Thymus (tissue), 11 donors: ENCODE results near the gene YIF1B. TPM values are rescaled to one million over a fixed set of nuclear protein-coding genes. Genes with fewer than 3 reads are reported as not detected.
"Not testable (repeated sequence)": the region's sequence is repeated elsewhere in the genome, so short reads cannot be mapped to it uniquely, and the experiment has no call there.

ENCODE experiments used
- DNase-seq, 9 donors: peaks; one replicate each; pipeline ENCODE4 v3.0.0-alpha.2; 2013; ENCODE audit warnings: low spot score in 9 of 9, low read depth in 6 of 9, missing footprints in 1 of 9
- H3K27ac ChIP-seq, 2 donors: one replicate each; pipeline ENCODE4 v1.5.1; 2013; ENCODE audit warnings: control low read depth in 1 of 2, low read depth in 1 of 2, low read length in 1 of 2, mild to moderate bottlenecking in 1 of 2, moderate library complexity in 1 of 2
- H3K27me3 ChIP-seq, 2 donors: one replicate each; pipeline ENCODE4 v1.5.1; 2013; ENCODE audit warnings: low read length in 1 of 2; ENCODE audit not compliant: control insufficient read depth in 2 of 2, insufficient read depth in 1 of 2
- H3K36me3 ChIP-seq, 2 donors: one replicate each; pipeline ENCODE4 v1.5.1; 2013; ENCODE audit warnings: low read length in 1 of 2, mild to moderate bottlenecking in 1 of 2, moderate library complexity in 1 of 2; ENCODE audit not compliant: control insufficient read depth in 2 of 2, insufficient read depth in 2 of 2
- H3K4me1 ChIP-seq, 2 donors: one replicate each; pipeline ENCODE4 v1.5.1; 2013; ENCODE audit warnings: low read length in 2 of 2; ENCODE audit not compliant: control insufficient read depth in 2 of 2, insufficient read depth in 2 of 2
- H3K4me3 ChIP-seq, 2 donors: one replicate each; pipeline ENCODE4 v1.5.1; 2013; ENCODE audit warnings: low read length in 2 of 2, control low read depth in 1 of 2, mild to moderate bottlenecking in 1 of 2
- H3K9me3 ChIP-seq, 2 donors: one replicate each; pipeline ENCODE4 v1.5.1; 2013; ENCODE audit warnings: low read length in 1 of 2, mild to moderate bottlenecking in 1 of 2; ENCODE audit not compliant: control insufficient read depth in 2 of 2, insufficient read depth in 1 of 2
- WGBS: extraction: QIAGEN DNeasy Blood & Tissue Kit; methylation state at CpG from one replicate; pipeline ENCODE4 v1.1.7; 2013; 5-methylcytosine and 5-hydroxymethylcytosine counted together
- polyA plus RNA-seq: library from polyadenylated mRNA; stranded (reverse); fragments of 200-250 nt; gene quantifications from one replicate; pipeline ENCODE4 v1.2.3, GENCODE V29; 2013
- total RNA-seq: library from RNA; stranded (reverse); fragments of 120-200 nt; gene quantifications from one replicate; pipeline ENCODE4 v1.2.4, GENCODE V29; 2013
- donor health status: healthy.

Gene YIF1B
- total and polyA plus RNA-seq, 2 donors = 34.2 to 46.6 TPM

DNA sequence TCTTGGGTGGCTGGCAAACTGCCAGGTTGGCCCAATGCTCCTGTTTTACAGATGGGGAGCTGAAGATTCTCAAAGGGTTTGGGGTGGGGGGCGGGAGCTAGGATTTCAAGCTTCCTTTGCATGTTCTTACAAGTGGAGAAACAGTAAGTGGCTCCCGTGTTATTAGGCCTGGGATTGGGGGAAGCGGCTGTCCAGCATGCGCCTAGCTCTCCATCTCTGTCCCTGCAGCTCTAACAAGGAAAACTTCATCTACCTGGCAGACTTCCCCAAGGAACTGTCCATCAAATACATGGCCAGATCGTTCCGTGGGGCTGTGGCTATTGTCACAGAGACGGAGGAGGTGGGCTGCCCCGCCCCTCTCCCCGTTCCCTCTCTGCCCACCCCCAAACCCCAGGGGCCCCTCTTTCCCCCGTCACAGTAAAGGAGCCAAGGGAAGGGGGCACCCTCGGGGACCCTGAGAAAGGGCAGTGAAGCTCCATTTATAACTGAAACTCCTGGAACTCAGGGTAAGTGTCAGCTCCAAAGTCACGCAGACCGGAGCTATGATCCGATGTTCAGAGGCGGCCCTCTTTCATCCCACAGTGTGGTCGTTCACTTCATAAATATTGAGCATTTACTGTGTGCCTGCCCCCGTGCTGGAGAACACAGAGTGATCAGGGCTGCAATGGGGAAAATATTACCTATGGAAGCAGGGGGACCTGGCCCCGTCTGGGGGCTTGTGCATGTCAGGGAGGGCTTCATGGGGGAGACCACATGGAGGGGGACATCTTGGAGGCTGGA is 43.7 kb upstream of the YIF1B start:
- H3K36me3 ChIP-seq = no peaks in the 10 kb centered on the region
- peaks cover 28 to 58% of the 10 kb centered on the region in 2 donors for H3K27me3 ChIP-seq
- 60% methylated on average over 18 of the region's 18 CpGs for WGBS
- no peak overlapping the region for H3K27ac ChIP-seq
- DNase-seq = no peak
- peaks cover 4 to 11% of the 10 kb centered on the region in 2 donors for H3K4me1 ChIP-seq
- H3K4me3 ChIP-seq = no peak overlapping the region
- peaks cover 0 to under 1% of the 10 kb centered on the region in 2 donors for H3K9me3 ChIP-seq

GRCh38 chr19:38358071-38358470 is 42.3 kb upstream of the YIF1B start:
- H3K4me3 ChIP-seq = no peak overlapping the region
- WGBS = 60% methylated on average over 5 of the region's 5 CpGs
- no peak for DNase-seq
- H3K4me1 ChIP-seq = peaks cover 4 to 11% of the 10 kb centered on the region in 2 donors
- H3K27ac ChIP-seq = no peak overlapping the region
- H3K36me3 ChIP-seq = no peaks in the 10 kb centered on the region
- peaks cover 28 to 56% of the 10 kb centered on the region in 2 donors for H3K27me3 ChIP-seq
- H3K9me3 ChIP-seq = no peaks in the 10 kb centered on the region

DNA sequence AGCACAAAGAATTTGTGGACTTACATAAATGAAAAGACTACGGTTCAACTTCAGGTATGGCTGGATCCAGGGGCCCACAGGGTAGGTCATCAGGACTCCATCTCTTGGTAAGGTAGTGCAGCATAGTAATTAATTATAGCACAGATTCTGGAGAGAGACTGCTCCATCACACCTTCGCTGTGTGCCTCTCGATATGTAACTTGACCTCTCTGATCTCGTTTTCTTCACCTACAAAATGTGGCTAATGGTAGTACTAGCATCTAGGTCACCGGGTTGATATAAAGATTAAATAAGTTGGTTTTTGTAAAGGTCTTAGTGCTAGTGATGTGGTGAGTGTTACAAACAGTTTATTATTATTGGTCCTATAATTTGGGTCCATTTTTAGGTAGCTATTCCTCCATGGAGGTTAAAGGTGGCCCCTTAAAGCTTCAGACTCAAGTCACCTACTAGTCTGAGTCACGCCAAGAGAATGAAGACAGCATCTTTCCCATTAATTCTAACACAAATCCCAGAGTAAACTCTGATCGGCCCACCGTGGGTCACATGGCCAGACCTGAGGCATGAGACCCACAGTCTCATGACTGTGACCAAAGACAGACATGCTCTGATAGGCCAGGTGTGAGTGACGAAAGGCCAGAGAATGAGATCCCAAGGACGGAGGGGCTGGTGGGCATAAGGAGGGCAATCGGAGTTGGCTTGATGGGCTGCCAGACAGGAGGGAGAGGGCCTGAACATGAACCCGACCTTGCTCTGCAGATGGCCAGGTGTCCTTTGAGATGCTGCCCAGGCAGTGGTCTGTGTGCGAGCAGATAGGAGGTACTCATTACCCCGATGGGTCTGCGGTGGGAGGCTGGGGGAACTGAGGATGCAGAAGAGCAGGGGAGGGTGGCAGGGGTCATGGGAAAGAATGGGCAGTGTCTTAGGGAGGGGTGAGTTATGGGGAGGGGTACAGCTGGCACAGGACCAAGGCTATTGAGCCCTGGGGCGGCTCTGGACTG is 40.3 kb upstream of the YIF1B start:
- no peaks in the 10 kb centered on the region for H3K4me1 ChIP-seq
- H3K27ac ChIP-seq = no peak overlapping the region
- no peaks in the 10 kb centered on the region for H3K9me3 ChIP-seq
- H3K36me3 ChIP-seq = no peaks in the 10 kb centered on the region
- DNase-seq = no peak
- H3K4me3 ChIP-seq = no peak overlapping the region
- WGBS = 88% methylated on average over 16 of the region's 16 CpGs
- H3K27me3 ChIP-seq = peaks cover 15 to 37% of the 10 kb centered on the region in 2 donors

DNA sequence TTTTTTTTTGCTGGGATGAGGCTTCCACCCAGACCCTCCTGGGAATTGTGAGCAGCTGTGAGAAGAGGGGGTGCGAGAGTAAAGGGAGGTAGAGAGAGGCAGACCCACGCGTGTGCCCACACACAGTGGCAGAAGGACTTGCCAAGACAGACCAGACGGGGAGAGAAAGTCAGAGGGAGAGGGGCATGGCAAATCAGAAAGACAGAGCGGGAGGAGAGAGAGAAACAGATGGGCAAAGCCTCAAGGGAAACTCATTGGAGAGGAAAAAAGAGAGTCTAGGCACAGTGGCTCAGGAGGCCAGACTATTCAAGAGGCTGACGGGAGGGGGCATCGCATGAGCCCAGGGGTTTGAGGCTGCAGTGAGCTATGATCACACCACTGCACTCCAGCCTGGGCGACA is 36.9 kb upstream of the YIF1B start:
- Histone ChIP-seq H3K27ac (no peak overlapping the region), H3K4me1 (no peaks in the 10 kb centered on the region), H3K9me3 (no peaks in the 10 kb centered on the region), H3K27me3 (peaks cover 0 to 9% of the 10 kb centered on the region in 2 donors), H3K36me3 (no peaks in the 10 kb centered on the region), H3K4me3 (no peak overlapping the region)
- WGBS = 93% methylated on average over 8 of the region's 8 CpGs
- DNase-seq = no peak

DNA sequence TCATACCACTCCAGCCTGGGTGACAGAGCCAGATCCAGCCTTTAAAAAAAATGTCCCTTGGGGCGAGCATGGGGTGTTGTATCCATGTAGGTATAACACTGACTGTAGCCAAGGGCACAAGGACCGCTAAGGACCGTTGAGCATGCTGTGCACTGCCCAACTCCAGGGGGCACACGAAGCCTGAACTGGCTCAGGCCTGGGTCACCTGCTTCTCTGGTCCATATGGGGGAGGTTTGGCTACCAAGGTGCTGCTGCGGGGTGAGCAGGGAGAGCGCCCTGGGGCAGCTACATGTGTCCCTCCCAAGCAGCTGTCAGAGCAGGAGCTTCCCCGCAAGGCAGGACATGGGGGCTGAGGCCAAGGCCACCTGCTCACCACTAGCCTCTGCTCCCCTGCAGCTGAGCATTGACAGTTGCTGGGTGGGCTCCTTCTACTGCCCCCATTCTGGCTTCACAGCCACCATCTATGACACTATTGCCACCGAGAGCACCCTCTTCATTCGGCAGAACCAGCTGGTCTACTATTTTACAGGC is 36.2 kb upstream of the YIF1B start:
- no peaks in the 10 kb centered on the region for H3K9me3 ChIP-seq
- no peak for DNase-seq
- peaks cover 0 to 7% of the 10 kb centered on the region in 2 donors for H3K27me3 ChIP-seq
- H3K4me1 ChIP-seq = no peaks in the 10 kb centered on the region
- H3K36me3 ChIP-seq = no peaks in the 10 kb centered on the region
- no peak overlapping the region for H3K4me3 ChIP-seq
- WGBS = 85% methylated on average over 9 of the region's 9 CpGs
- no peak overlapping the region for H3K27ac ChIP-seq

DNA sequence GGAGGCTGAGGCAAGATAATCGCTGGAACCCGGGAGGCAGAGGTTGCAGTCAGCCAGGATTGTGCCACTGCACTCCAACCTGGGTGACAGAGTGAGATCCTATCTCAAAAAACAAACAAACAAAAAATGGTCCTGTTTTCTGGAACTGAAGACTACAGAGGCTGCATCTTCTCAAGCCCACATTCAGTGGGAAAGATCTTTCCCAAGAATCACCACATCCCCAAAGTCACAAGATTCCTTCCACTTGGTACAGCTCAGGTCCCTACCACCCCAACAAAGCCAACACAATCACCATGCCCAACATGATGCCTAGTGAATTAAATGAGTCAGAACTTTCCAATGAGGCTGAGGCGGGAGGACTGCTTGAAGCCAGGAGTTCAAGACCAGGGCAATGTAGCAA is 35.1 kb upstream of the YIF1B start:
- Histone ChIP-seq H3K4me3 (no peak overlapping the region), H3K27me3 (peaks cover 0 to 2% of the 10 kb centered on the region in 2 donors), H3K4me1 (no peaks in the 10 kb centered on the region), H3K9me3 (no peaks in the 10 kb centered on the region), H3K27ac (no peak overlapping the region), H3K36me3 (no peaks in the 10 kb centered on the region)
- DNase-seq = no peak
- 83% methylated on average over 3 of the region's 3 CpGs for WGBS

GRCh38 chr19:38346837-38347236 is 31.1 kb upstream of the YIF1B start:
- no peak for DNase-seq
- WGBS = 97% methylated on average over 4 of the region's 4 CpGs
- no peaks in the 10 kb centered on the region for H3K4me1 ChIP-seq

DNA sequence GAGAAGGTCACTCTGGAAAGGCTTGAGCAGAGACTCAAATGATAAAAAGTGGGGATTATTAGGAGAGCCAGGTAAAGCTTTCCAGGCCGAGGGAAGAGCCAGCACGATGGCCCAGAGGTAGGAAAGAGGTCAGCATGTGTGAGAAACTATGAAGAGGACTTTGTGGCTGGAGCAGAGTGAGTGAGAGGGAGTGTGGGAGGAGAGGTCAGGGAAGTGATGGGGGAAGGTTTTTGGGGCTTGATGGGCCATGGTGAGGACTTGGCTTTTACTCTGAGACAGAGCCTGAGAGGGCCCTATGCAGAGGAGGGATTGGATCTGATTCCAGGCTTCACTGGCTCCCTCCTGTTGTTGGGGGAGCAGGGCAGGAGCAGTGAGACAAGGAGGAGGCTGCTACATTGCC is 25.2 kb upstream of the YIF1B start:
- Histone ChIP-seq H3K27ac (no peak overlapping the region), H3K4me3 (no peak overlapping the region), H3K9me3 (no peaks in the 10 kb centered on the region), H3K36me3 (peaks cover 2 to 4% of the 10 kb centered on the region in 2 donors), H3K4me1 (peaks cover 5 to 6% of the 10 kb centered on the region in 2 donors), H3K27me3 (no peaks in the 10 kb centered on the region)
- no peak for DNase-seq
- 97% methylated on average over 2 of the region's 2 CpGs for WGBS

More at GRCh38 chr19:38346837-38347236, 31.1 kb upstream of the YIF1B start:
- peaks cover 0 to under 1% of the 10 kb centered on the region in 2 donors for H3K27me3 ChIP-seq
- no peak overlapping the region for H3K4me3 ChIP-seq
- no peaks in the 10 kb centered on the region for H3K9me3 ChIP-seq
- no peak overlapping the region for H3K27ac ChIP-seq
- peaks cover 0 to 4% of the 10 kb centered on the region in 2 donors for H3K36me3 ChIP-seq

DNA sequence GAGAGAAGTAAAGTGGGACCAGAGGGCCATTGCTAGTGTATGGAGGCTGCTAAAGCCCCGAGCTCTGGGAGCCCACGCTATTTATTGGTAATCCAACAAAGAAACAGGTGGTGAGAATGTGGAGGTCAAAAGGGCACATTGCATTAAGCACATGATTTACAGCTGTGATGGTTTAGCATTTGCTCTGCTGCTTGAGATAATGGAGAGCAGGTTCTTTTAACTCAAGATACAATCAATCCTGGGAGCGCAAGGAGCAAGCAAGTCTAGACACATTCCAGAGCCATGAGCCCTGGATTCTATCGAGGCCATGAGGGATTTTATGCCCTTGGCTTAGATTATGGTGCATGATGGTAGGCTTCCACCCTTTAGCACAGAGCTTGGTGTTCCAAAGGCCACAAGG is 23.3 kb upstream of the YIF1B start:
- not testable (repeated sequence) for DNase-seq, H3K27ac ChIP-seq, H3K36me3 ChIP-seq, H3K4me1 ChIP-seq, H3K9me3 ChIP-seq, H3K27me3 ChIP-seq, H3K4me3 ChIP-seq
- WGBS = 91% methylated on average over 4 of the region's 4 CpGs
